ENCODE measurements around the gene NINJ2. TPM values are rescaled to one million over a fixed set of nuclear protein-coding genes. Genes with fewer than 3 reads are reported as not detected.

Gene NINJ2
- total RNA-seq, 1 donor from 2014 or later = not detected

DNA sequence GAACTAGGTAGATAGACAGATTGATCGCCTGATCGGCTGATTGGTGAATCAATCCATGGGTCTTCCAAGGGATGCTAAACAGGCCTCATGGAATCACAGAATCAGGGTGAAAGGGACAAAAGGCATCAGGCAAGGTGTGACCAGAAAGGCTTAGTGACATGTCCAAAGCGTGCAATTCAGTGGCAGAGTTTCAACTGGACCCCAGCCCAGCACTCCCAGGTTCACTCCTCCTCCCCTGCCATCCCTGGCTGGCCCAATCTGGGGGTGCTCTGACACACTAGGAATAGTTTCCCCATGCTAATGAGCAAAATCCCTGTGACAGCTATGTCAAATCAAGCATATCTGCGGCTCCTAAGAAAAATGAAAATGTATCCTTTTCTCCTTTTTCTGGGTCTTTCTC, 50.4 kb downstream of the NINJ2 start:
- H2AFZ ChIP-seq (ENCODE audit: low read depth, low read length) = no peak overlapping the region

DNA sequence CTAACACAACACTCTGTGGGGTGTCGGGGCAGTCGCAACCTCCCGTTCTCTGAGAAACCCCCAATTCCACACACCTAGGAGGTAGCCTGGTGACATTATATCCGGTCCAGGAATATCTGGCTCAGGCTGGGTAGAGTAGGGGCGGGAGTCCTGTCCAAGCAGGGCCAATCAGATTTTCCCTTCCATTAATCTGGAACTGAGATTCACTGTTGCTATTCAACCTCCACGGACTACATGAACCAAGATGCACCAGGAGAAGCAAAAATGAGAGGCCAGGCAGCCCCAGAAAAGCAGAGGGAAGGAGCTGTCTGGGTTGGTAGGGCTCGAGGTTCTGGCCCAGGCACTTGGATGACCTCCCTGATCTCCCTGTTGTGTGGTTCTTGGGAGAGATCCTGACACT, 51.0 kb downstream of the NINJ2 start:
- Mint-ChIP-seq H3K27me3 (ENCODE audit: low read depth, unreplicated experiment) (peaks cover 18% of the 10 kb centered on the region), H3K36me3 (ENCODE audit: low read depth, unreplicated experiment) (no peaks in the 10 kb centered on the region)

More for the DNA sequence above, 50.4 kb downstream of the NINJ2 start:
- Histone ChIP-seq H3K27me3 (ENCODE audit: insufficient read depth, low read length) (no peaks in the 10 kb centered on the region), H3K27ac (ENCODE audit: low read depth, low read length) (no peak overlapping the region), H4K20me1 (ENCODE audit: insufficient read depth, low read length) (no peaks in the 10 kb centered on the region), H3K9me3 (ENCODE audit: insufficient read depth, low read depth, low read length) (no peaks in the 10 kb centered on the region), H3K4me2 (ENCODE audit: low read length) (no peak overlapping the region), H3K36me3 (ENCODE audit: insufficient read depth, low read length) (no peaks in the 10 kb centered on the region), H3K4me1 (ENCODE audit: insufficient read depth, low read length) (peaks cover 7% of the 10 kb centered on the region), H3K9ac (ENCODE audit: low read length) (no peak overlapping the region), H3K4me3 (ENCODE audit: insufficient read depth, low read depth, low read length) (no peak overlapping the region), H3K79me2 (ENCODE audit: insufficient read depth, low read length) (no peaks in the 10 kb centered on the region)
- H3K4me3 Mint-ChIP-seq (ENCODE audit: unreplicated experiment) = no peak overlapping the region
- H3K27ac Mint-ChIP-seq (ENCODE audit: unreplicated experiment) = no peak overlapping the region
- no peaks in the 10 kb centered on the region for H3K36me3 Mint-ChIP-seq (ENCODE audit: low read depth, unreplicated experiment)
- no peak for FAIRE-seq
- H3K4me1 Mint-ChIP-seq (ENCODE audit: low read depth, unreplicated experiment) = peaks cover 10% of the 10 kb centered on the region
- DNase-seq (ENCODE audit: low read depth) = no peak
- peaks cover 3% of the 10 kb centered on the region for H3K9me3 Mint-ChIP-seq (ENCODE audit: unreplicated experiment)
- peaks cover 22% of the 10 kb centered on the region for H3K27me3 Mint-ChIP-seq (ENCODE audit: low read depth, unreplicated experiment)
- TF ChIP-seq, protein P1, sequence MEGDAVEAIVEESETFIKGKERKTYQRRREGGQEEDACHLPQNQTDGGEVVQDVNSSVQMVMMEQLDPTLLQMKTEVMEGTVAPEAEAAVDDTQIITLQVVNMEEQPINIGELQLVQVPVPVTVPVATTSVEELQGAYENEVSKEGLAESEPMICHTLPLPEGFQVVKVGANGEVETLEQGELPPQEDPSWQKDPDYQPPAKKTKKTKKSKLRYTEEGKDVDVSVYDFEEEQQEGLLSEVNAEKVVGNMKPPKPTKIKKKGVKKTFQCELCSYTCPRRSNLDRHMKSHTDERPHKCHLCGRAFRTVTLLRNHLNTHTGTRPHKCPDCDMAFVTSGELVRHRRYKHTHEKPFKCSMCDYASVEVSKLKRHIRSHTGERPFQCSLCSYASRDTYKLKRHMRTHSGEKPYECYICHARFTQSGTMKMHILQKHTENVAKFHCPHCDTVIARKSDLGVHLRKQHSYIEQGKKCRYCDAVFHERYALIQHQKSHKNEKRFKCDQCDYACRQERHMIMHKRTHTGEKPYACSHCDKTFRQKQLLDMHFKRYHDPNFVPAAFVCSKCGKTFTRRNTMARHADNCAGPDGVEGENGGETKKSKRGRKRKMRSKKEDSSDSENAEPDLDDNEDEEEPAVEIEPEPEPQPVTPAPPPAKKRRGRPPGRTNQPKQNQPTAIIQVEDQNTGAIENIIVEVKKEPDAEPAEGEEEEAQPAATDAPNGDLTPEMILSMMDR (IDR thresholded peaks at IDR 0.05; ENCODE audit: insufficient read depth, low read depth, low read length) = no peak
- TF ChIP-seq EZH2 (IDR thresholded peaks at IDR 0.05; ENCODE audit: insufficient read depth, low read length) = no peak

DNA sequence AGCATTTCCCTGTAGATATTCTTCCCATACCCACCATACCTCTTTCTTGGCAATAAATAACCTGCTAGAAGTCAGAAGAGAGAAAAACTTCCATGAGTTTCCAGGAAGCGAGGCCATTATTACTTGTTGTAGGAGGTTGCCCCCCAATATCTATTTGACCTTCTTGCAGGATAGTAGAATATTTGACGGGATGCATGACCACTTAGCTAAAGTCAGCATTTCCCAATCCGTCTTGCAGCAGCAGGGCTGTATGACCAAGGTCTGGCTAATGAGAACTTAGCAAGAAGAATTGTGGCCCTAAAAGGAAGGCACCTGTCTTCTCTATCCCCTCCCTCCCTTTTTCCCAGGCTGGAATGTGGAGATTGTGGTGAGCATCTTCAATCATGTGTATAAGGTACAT, 51.5 kb downstream of the NINJ2 start:
- no peak for DNase-seq (ENCODE audit: low read depth)
- Histone ChIP-seq H3K36me3 (ENCODE audit: insufficient read depth, low read length) (no peaks in the 10 kb centered on the region), H3K79me2 (ENCODE audit: insufficient read depth, low read length) (no peaks in the 10 kb centered on the region), H3K4me3 (ENCODE audit: insufficient read depth, low read depth, low read length) (no peak overlapping the region), H3K4me1 (ENCODE audit: insufficient read depth, low read length) (peaks cover 7% of the 10 kb centered on the region), H3K9me3 (ENCODE audit: insufficient read depth, low read depth, low read length) (no peaks in the 10 kb centered on the region), H4K20me1 (ENCODE audit: insufficient read depth, low read length) (no peaks in the 10 kb centered on the region), H3K9ac (ENCODE audit: low read length) (no peak overlapping the region), H3K27ac (ENCODE audit: low read depth, low read length) (no peak overlapping the region), H2AFZ (ENCODE audit: low read depth, low read length) (no peak overlapping the region), H3K4me2 (ENCODE audit: low read length) (no peak overlapping the region), H3K27me3 (ENCODE audit: insufficient read depth, low read length) (no peaks in the 10 kb centered on the region)
- H3K27ac Mint-ChIP-seq (ENCODE audit: unreplicated experiment) = no peak overlapping the region
- no peak overlapping the region for H3K4me3 Mint-ChIP-seq (ENCODE audit: unreplicated experiment)
- H3K27me3 Mint-ChIP-seq (ENCODE audit: low read depth, unreplicated experiment) = peaks cover 18% of the 10 kb centered on the region
- FAIRE-seq = no peak
- H3K9me3 Mint-ChIP-seq (ENCODE audit: unreplicated experiment) = no peaks in the 10 kb centered on the region
- TF ChIP-seq, protein P1 (IDR thresholded peaks at IDR 0.05; ENCODE audit: insufficient read depth, low read depth, low read length) = no peak
- no peak for TF ChIP-seq EZH2 (IDR thresholded peaks at IDR 0.05; ENCODE audit: insufficient read depth, low read length)
- H3K36me3 Mint-ChIP-seq (ENCODE audit: low read depth, unreplicated experiment) = no peaks in the 10 kb centered on the region
- peaks cover 12% of the 10 kb centered on the region for H3K4me1 Mint-ChIP-seq (ENCODE audit: low read depth, unreplicated experiment)

More for the DNA sequence above, 51.0 kb downstream of the NINJ2 start:
- no peak overlapping the region for H3K27ac ChIP-seq (ENCODE audit: low read depth, low read length)
- no peak overlapping the region for H2AFZ ChIP-seq (ENCODE audit: low read depth, low read length)
- H3K4me1 ChIP-seq (ENCODE audit: insufficient read depth, low read length) = peaks cover 7% of the 10 kb centered on the region
- H3K4me3 ChIP-seq (ENCODE audit: insufficient read depth, low read depth, low read length) = no peak overlapping the region
- no peaks in the 10 kb centered on the region for H3K79me2 ChIP-seq (ENCODE audit: insufficient read depth, low read length)
- peaks cover 2% of the 10 kb centered on the region for H3K9me3 Mint-ChIP-seq (ENCODE audit: unreplicated experiment)
- H3K27ac Mint-ChIP-seq (ENCODE audit: unreplicated experiment) = no peak overlapping the region
- FAIRE-seq (no peak), DNase-seq (ENCODE audit: low read depth) (no peak)
- H3K9me3 ChIP-seq (ENCODE audit: insufficient read depth, low read depth, low read length) = no peaks in the 10 kb centered on the region
- no peak overlapping the region for H3K4me3 Mint-ChIP-seq (ENCODE audit: unreplicated experiment)
- TF ChIP-seq, protein P1 (IDR thresholded peaks at IDR 0.05; ENCODE audit: insufficient read depth, low read depth, low read length) = no peak
- no peak for TF ChIP-seq EZH2 (IDR thresholded peaks at IDR 0.05; ENCODE audit: insufficient read depth, low read length)
- H3K9ac ChIP-seq (ENCODE audit: low read length) = no peak overlapping the region
- no peaks in the 10 kb centered on the region for H3K36me3 ChIP-seq (ENCODE audit: insufficient read depth, low read length)
- no peak overlapping the region for H3K4me2 ChIP-seq (ENCODE audit: low read length)
- H3K27me3 ChIP-seq (ENCODE audit: insufficient read depth, low read length) = no peaks in the 10 kb centered on the region
- peaks cover 12% of the 10 kb centered on the region for H3K4me1 Mint-ChIP-seq (ENCODE audit: low read depth, unreplicated experiment)
- H4K20me1 ChIP-seq (ENCODE audit: insufficient read depth, low read length) = no peaks in the 10 kb centered on the region

Measured in astrocyte (in vitro differentiated cells and primary cell).